ENCODE results near the gene IGF1R.
A peak's percentile ranks its signal among the peaks of the same experiment; 100 is the strongest.

The IGF1R gene

GRCh38 chr15:98853617-98854420, 205.5 kb downstream of the IGF1R start:
- peaks cover 15% of the 10 kb centered on the region; the same call in 1 of the 2 replicates for H3K79me2 ChIP-seq (ENCODE audit: low read length)
- peaks cover 24% of the 10 kb centered on the region for H4K20me1 ChIP-seq (ENCODE audit: insufficient read depth, low read length)

DNA sequence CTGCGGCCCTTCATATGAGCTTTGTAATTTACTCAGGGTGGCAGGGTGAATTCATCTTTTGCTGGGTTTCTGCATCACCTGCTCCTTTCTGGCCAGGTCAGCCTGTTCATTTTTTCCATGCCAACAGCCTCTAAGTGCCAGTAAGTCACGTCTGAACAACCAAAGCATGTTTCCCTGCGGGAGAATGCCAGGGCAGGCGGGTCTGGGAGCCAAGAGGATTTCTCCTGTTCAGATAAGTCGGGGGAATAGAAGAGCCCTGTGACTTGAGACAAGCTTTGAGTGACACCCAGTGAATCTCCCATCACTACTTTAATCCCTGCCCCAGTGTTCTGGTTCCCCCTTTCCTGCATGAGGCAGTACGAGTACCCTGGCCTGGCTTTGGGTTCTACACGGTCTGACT, 206.2 kb downstream of the IGF1R start:
- H3K79me2 ChIP-seq (ENCODE audit: low read length), result peaks cover 15% of the 10 kb centered on the region; the same call in 1 of the 2 replicates
- H3K4me3 ChIP-seq (ENCODE audit: low read length), result no peak overlapping the region
- H3K9me3 ChIP-seq (ENCODE audit: insufficient read depth, low read length), result no peaks in the 10 kb centered on the region
- H3K27me3 ChIP-seq (ENCODE audit: low read depth, low read length), result peaks cover 5% of the 10 kb centered on the region; the same call in 1 of the 2 replicates
- no peak overlapping the region for H3K4me2 ChIP-seq (ENCODE audit: low read length)
- H4K20me1 ChIP-seq (ENCODE audit: insufficient read depth, low read length), result peaks cover 24% of the 10 kb centered on the region
- no peak overlapping the region for H2AFZ ChIP-seq (ENCODE audit: low read depth, low read length)
- H3K36me3 ChIP-seq (replicated peaks; ENCODE audit: low read depth, low read length), result no peaks in the 10 kb centered on the region
- H3K27ac ChIP-seq (ENCODE audit: low read length), result no peak overlapping the region
- no peak for TF ChIP-seq EZH2phosphoT487 (IDR thresholded peaks at IDR 0.05; ENCODE audit: low read depth)
- no peak for TF ChIP-seq CTCF (IDR thresholded peaks at IDR 0.05; ENCODE audit: low read depth, low read length)
- H3K9ac ChIP-seq (ENCODE audit: low read length), result no peak overlapping the region
- peaks cover 37% of the 10 kb centered on the region for H3K4me1 ChIP-seq (ENCODE audit: low read length)

More at GRCh38 chr15:98853617-98854420, 205.5 kb downstream of the IGF1R start:
- Histone ChIP-seq H3K9me3 (ENCODE audit: insufficient read depth, low read length) (no peaks in the 10 kb centered on the region), H2AFZ (ENCODE audit: low read depth, low read length) (no peak overlapping the region), H3K36me3 (replicated peaks; ENCODE audit: low read depth, low read length) (no peaks in the 10 kb centered on the region), H3K4me1 (ENCODE audit: low read length) (peaks cover 42% of the 10 kb centered on the region), H3K27ac (ENCODE audit: low read length) (no peak overlapping the region), H3K27me3 (ENCODE audit: low read depth, low read length) (peaks cover 5% of the 10 kb centered on the region; the same call in 1 of the 2 replicates), H3K4me2 (ENCODE audit: low read length) (peak overlapping the region; percentile 93), H3K9ac (ENCODE audit: low read length) (no peak overlapping the region), H3K4me3 (ENCODE audit: low read length) (no peak overlapping the region; the same call in 1 of the 2 replicates)
- no peak for TF ChIP-seq CTCF (IDR thresholded peaks at IDR 0.05; ENCODE audit: low read depth, low read length)
- no peak for TF ChIP-seq EZH2phosphoT487 (IDR thresholded peaks at IDR 0.05; ENCODE audit: low read depth)

DNA sequence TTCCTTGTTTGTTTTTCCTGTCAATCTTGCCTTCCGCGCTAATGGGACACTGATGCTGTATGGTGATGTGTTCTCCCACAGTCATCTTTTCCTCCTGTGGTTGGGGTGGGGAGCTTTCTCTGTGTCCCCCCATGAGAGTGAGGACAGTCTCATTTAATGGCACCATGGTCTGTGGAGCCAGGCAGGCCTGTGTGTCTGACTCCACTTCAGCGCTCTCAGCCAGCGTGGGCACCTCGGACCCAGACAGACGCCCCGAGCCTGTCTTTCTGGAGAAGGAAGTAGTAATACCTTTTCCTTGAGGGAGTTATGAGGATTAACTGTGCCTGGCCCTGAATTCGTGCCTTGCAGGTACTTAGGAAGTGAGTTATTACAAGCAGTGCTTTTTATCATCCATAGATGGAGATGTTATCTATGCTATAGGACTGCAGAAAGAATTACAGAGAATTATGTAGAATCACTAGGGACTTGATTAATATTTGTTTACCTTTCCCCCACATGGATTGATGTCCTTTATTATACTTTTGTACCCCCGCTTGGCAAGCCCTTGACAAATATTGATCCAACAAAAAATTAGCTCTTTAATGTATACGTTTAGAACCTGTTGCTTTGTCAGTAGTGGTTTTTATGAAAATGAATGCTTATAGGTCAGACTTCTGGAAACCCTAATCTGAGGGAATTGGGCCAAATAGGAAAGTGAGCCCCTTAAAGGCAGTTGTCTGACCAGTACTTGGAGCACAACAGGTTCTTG, 206.9 kb downstream of the IGF1R start:
- Histone ChIP-seq H3K4me2 (ENCODE audit: low read length) (no peak overlapping the region), H3K36me3 (replicated peaks; ENCODE audit: low read depth, low read length) (no peaks in the 10 kb centered on the region), H3K79me2 (ENCODE audit: low read length) (peaks cover 15% of the 10 kb centered on the region; the same call in 1 of the 2 replicates), H4K20me1 (ENCODE audit: insufficient read depth, low read length) (peaks cover 20% of the 10 kb centered on the region), H3K9ac (ENCODE audit: low read length) (no peak overlapping the region), H3K4me1 (ENCODE audit: low read length) (peaks cover 29% of the 10 kb centered on the region), H3K27me3 (ENCODE audit: low read depth, low read length) (peaks cover 5% of the 10 kb centered on the region; the same call in 1 of the 2 replicates), H3K9me3 (ENCODE audit: insufficient read depth, low read length) (no peaks in the 10 kb centered on the region), H2AFZ (ENCODE audit: low read depth, low read length) (no peak overlapping the region), H3K4me3 (ENCODE audit: low read length) (no peak overlapping the region), H3K27ac (ENCODE audit: low read length) (no peak overlapping the region)
- TF ChIP-seq CTCF (IDR thresholded peaks at IDR 0.05; ENCODE audit: low read depth, low read length) (no peak), EZH2phosphoT487 (IDR thresholded peaks at IDR 0.05; ENCODE audit: low read depth) (no peak)
